ENCODE data around the gene ST3GAL6. TPM values are rescaled to one million over a fixed set of nuclear protein-coding genes. Genes with fewer than 3 reads are reported as not detected.
"Not testable (repeated sequence)": the region's sequence is repeated elsewhere in the genome, so short reads cannot be mapped to it uniquely, and the experiment has no call there.

Gene ST3GAL6
- polyA plus RNA-seq, 10 donors = 5.3 to 12.2 (median 7.1) TPM

DNA sequence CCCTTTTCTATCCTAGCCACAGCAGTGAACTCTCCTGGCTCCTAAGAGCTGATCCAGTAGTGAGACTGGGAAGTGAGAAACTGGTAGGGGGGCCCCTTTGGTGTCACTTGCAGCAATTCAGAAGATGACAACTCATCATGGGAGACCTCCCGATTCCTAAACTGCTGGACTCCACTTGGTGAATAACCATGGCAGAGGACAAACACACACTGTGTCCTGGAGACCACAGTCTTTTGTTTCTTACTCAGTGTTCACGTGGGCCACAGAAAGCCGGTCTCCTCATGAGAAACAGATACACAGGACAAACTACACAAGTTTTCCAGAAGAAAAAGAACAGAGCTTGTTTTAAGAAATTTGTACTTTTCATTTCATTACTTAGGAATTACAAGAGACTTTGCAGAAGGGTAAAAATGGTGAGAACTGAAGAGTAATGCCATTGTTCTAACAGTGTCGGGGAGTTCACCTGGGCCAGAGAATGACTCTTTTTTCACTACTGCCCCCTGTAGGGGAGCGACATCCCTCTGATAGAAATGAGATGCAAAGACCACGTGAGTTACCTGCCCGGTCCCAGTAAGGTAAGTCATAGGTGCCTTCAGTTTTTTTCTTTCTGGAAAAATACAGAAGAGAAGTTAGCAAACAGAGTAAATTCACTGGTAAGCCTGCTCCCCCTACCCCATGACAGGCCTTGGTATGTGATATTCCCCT, 38.1 kb downstream of the ST3GAL6 start:
- no peak for DNase-seq

DNA sequence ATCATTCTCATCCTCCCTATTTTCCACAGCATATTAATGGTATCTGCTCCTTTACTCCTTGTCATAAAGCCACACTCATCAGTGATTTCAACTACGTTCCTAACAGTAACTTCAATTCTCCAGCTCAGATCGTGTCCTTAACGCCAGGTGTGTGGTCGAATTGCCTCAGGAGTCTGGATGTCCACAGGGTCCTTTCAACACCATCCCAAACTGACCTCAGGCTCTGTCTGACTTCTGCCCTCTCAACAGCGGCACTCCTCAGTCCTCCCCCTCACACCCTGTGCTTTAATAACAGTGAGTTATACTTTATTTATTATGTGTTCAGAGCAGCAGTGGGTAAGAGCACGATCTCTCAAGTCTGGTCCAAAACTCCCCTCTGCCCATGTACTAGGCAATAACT, 42.4 kb downstream of the ST3GAL6 start:
- no peak for DNase-seq

DNA sequence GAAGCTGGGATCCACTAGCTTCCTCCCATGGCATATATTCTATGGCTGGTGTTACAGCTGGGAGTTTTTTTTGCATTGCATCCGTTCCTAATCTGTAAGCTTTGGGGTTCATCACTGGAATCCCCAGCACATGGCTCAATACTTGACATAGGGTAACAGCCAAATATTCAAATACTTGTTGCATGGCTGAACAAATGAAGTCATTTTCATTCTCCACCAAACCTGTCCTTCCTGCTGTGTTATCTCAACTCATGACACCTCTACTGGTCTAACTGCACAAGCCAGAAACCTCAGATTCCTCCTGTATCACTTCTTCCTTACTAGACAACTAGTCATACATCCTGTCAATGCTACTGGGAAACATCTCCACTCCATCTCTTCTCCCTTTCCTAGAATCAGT, 43.4 kb downstream of the ST3GAL6 start:
- DNase-seq = no peak

DNA sequence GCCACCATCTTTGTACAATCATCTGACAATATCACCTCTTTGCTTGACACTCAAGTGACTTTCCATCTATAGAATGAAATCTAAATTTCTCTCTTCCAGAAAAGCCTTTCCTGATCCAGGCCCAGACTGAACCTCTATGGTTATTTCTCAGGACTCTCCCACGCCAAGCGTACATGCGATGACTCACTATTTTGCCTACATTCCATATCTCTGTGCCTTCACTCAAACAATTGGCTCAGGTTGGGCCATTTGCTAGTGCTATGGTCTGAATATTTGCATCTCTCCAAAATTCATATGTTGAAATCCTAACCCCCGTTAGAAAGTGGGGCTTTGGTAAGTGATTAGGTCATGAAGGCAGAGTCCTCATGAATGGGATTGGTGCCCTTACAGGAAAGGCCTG, 43.9 kb downstream of the ST3GAL6 start:
- no peak for DNase-seq

DNA sequence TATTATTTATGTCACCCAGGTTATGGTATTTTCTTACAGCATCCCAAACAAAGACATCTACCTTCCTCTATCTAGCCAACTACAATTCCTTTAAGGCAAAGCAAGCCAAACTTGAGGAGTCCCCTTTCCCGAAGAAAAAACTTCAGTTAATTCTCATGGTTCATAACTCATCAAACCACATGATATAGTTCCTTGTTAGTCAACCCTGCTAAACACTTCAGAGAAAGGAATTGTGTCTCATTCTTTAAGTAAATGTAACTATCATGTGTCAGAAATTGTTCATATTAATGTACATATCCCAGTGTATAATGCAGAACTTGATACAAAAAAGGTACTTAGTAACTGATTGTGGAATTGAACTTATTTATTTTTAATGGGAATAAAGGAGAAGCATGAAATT, 44.4 kb downstream of the ST3GAL6 start:
- DNase-seq = no peak

DNA sequence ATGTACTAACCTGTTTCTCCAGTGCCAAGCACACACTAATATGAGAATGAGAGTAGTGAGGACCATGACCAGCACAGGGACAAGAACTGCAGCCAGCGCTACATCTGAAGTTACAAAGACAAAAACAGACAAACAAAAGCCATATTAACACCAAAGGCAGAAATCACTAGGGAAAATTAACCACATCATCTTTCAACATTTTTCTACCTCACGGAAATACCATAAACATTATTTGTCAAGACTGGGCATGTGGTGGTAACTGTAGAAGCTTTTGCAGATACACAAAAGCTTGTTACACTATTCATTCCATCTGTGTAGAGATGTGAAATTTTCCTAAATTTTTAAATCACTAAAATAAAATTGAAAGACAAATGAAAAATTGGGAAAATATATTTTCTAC, 44.9 kb downstream of the ST3GAL6 start:
- DNase-seq = no peak

DNA sequence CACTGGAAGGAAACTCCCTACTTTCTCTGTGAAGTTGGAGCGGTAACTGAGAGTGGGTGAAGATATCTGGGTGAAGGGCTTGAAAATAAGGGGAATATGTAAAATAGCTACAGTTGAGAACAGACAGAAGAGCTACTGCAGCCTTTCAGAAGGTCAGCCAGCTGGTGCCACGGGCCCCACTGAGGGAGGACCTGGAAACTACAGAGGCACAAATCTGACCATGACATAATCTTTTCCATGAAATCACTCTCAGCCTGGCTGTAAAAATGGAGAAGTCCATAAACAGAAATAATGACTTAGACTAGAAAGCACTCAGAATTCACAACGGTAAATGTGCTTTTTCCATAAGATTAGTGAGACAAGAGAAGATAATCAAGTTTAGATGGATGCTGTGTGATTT, 46.4 kb downstream of the ST3GAL6 start:
- DNase-seq = peak in 2 of 3 donors; percentile 34 to 42

DNA sequence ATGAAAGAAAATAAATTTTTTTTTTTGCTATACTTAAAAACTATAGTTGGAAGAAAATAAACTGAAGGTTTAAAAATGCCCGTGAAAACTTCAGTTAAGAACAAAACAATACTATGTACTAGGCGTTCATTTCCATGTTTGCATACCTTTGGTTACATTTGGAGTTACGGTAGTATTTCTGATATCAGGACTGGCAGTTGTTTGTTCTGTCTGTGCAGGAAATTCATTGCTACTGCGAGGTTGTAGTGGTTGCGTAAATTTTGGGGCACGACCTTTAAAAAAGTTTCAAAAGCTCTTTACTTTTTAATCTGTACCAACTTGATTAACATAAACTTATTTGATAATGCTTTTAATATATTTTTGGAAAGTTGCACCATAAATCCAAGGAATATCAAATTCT, 47.9 kb downstream of the ST3GAL6 start:
- no peak for DNase-seq

DNA sequence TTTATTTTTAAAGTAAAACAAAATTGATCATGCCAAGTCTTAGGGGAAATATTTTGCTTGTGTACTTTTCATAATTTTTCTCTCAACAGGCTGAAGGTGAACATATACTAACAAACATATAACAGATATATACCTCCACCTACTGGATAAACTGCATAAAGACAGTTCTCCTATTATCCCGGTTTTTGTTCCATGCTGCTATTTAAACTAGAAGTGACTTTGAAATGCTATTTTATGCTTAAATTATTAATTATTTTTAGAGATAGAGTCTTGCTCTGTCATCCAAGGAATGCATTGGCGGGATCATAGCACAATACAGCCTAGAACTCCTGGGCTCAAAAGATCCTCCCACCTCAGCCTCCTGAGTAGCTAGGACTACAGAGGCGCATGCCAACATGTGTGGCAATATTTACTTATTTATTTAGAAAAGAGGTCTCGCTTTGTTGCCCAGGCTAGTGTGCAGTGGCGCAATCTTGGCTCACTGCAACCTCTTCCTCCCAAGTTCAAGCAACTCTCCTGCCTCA, 49.8 kb downstream of the ST3GAL6 start:
- peak; percentile 6 to 28 (median 24) for DNase-seq

DNA sequence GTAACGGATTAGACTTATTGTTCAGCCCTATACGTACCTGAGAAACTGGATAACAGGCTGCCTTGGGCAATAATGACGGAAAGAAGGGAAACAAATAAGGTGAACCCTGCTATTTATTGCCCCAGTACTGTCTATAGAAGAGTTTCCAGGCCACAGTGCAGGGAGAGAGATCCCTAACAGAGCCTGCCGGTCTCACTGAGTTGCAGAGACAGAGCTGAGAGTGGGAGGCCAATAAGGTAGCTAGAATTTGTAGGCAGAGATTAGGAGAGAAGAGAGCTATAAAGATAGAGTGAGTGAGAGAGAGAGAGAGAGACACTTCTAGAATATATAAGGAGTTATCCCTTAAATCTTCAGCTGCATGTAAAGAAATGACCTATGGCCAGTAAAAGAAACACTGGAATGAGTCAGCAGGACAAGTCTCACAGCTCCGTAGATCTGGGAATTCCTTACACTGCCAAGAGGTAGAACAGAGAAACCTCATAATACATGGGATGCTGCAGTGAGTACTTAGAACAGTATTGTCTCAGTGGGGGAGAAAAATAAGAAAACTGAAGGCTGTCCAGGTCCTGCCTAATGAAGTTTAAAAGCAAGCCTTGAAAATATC, 51.8 kb downstream of the ST3GAL6 start:
- peak in 1 of 3 donors; percentile 21 for DNase-seq

DNA sequence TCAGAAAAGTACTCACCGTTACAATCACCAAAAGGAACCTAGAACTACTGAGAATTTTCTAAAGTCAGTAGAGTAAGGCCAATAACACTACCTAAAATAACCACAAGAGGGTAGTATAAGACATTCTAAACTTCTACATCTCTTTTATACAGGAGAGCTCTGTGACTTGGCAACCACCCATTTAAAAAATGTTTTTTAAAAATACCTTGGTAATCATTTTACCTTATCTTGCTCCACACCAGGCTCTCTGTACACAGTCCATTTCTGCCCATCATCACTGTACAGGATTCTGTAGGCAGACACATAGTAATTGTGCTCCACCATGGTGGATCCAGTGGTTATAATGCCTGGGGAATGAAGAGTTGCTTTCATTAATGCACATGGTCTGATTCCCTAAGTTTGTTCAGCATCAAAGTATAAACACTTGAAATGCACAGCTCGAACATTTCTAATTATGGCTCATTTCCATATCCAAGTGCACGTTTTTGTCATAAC, 54.5 kb downstream of the ST3GAL6 start:
- peak; percentile 61 to 77 (median 66) for DNase-seq

DNA sequence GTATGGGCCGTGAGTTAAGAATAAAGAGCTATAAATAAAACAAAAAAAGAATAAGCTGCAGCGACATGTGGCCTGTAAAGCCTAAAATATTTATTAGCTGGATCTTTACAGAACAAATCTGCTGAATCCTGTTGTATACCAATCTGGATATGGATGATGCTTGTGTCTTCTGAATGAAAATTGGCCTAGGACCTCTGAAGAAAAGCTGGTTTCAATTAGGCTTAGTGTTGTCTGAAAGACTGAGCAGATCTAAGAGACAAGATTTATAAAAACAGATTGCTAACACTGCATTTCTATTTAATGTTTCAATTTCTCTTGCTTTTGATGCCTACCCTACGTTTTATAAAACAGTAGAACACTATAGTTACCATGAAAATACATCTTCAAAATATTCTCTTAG, 57.9 kb downstream of the ST3GAL6 start:
- DNase-seq = peak; percentile 12 to 48 (median 17)

DNA sequence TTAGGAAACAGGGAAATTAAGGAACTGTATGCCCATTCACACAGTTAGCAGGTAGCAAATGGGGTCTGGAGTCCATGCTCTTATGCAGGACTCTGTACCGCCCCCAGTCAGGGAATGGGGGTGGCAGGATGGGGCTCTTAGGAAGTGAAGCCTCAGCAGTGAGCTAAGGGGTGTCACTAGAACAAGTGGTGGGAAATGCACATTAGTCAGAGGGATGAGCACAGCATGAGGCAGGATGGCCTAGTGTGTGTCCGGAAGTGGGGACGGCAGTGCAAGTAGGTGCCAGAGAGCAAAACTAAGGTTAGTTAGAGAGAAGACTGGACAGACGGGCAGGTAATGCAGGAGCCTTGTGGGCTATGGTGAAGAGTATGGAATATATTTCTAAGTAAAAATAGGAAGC, 60.7 kb downstream of the ST3GAL6 start:
- DNase-seq = no peak

DNA sequence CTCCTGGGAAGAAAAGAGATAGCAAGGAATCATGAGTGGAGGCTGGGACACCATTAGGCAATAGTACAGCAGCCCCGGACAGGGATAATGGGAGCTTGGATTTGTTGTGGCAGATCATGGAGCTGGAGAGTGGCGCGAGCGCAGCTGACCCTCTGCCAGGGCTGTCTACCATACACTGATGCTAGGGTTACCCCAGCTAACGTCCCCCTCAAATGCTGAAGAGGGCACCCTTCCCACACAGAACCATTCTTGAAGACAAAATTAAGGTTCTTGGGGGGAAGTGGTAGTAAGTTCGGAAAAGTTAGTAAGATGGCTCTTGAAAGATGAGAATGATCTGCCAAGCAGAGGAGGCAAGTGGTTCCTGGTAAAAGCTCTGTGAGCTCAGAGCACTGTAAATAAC, 61.1 kb downstream of the ST3GAL6 start:
- no peak for DNase-seq

DNA sequence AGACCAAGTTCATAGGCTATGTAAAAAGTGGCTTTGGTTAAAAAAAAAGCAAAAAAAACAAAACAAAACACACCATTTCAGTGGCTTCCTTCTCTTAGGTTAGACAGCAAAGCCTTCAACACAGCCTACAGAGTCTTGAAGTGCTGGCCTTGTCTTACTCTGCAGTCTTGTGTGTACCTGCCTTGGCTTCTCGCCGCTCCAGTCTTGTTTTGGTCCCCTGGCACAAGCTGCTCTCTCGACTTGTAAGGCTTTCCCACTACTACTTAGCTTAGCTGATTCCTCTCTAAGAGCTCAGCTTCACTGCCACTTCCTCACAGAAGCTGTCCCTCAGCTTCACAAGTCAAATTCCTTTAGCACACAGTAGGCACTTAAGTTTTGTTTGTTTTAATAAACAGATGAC, 63.0 kb downstream of the ST3GAL6 start:
- no peak for DNase-seq

DNA sequence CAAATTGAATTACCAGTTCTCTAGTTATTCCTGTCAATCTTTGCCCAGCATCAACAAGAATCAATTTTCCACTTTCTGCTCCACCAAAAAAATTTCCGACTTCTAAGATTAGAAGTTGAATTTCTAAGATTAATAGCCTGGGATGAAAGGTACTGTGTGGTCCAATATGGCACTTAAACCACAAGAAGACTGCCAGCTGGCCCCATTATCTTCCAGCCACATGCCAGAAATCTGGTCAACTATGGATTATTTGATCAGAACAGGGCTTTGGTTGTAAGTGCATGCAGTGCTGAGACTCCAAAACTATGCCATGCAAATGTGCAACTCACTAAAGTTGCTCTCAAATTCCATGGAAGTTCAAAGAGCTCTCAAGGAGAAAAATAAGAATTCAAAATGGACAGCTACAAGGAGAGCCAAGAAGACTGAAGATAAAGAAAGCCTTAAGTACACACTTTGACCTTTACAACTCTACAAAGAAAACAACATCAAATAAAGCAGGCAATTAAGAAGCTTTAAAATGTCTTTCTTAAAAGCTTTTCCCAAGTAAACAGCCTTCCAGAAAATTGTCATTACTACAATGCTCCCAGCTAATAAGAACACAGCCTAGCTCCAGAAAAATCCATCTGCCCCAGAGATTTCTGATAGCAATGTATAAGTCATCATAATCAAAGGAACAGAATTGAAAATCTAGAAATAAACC, 64.2 kb downstream of the ST3GAL6 start:
- no peak for DNase-seq

DNA sequence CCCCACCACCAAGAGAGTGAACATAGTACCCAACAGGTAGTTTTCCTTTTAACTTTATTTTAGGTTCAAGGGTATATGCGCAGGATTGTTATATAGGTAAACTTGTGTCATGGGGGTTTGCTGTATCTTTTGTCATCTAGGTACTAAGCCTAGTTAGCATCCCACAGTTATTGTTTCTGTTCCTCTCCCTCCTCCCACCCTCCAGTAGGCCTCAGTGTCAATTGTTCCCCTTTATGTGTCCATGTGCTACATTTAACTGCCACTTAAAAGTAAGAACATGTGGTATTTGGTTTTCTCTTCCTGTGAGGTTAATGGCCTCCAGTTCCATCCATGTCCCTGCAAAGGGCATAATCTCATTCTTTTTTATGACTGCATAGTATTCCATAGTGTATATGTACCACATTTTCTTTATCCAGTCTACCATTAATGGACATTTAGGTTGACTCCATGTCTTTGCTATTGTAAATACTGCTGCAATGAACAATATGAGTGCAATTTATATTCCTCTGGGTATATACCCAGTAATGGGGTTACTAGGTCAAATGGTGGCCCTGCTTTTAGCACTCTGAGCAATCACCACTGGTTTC, 66.2 kb downstream of the ST3GAL6 start:
- DNase-seq = no peak

DNA sequence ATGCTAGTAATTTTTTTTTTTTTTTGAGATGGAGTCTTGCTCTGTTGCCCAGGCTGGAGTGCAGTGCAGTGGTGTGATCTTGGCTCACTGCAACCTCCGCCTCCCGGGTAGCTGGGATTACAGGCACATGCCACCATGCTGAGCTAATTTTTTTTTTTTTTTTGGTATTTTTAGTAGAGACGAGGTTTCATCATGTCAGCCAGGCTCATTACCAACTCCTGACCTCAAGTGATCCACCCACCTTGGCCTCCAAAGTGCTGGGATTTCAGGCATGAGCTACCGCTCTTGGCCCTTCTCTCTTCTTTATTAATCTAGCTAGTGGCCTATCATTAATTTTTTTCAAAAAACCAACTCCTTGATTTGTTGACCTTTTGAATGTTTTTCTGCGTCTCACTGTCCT, 67.9 kb downstream of the ST3GAL6 start:
- DNase-seq = not testable (repeated sequence)

DNA sequence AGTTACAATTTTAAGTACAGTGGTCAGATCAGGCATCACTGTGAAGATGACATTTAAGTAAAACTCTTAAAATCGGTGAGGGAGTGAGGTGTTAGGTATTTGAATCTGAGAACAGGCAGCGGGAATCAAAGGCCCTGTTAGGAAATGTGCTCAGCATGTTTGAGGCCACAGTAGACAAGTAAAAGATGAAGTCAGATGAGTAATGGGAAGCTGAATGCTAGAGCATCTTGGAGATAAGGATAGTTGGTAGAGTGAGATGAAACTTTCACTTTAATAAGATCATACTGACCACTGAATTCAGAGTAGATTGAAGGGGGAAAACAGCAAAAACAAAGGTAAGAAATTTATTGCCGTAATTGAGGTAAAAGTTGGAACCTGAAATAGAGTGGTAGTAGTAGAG, 76.7 kb downstream of the ST3GAL6 start:
- no peak for DNase-seq

DNA sequence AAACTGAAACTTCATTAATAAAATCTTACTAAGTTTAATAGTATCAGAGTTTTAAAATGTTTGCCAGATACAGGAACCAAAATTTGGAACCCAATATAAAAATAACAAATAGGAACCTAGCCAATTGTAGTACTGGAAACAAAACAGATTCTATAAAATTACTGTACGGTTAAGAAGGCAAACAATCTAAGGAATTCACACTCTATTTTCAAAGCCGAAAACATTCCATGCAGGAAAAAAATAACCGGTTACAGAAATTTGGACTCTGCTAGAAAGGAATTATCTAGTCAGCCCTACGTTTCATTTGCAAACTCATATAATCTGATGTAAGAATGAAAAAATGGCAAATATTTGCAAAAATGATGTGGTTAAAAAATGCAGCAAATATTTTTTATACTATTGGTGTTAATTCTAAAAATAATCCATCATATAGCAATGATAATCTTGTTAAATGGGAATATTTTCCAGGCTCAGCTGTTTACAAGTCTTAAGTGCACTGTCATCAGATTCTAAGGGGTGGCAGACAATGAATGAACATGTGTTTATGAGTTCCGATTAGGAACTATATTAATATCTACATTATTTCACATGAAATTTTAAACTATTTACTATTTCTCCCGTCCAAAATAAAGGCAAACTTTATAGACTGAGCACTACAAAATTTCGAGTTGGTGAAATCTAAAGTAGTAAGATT, 80.3 kb downstream of the ST3GAL6 start:
- peak in 1 of 3 donors; percentile 19 for DNase-seq

Measured in muscle of back (tissue), 11 donors.